Activated CD8-positive, alpha-beta memory T cell treated with anti-CD3 and anti-CD28 coated beads, Interleukin-2, amount 50 U/mL, for 4 hours (primary cell): ENCODE measurements around the gene LTBP1.
"Not testable (repeated sequence)": the region's sequence is repeated elsewhere in the genome, so short reads cannot be mapped to it uniquely, and the experiment has no call there.

Experiments used
- DNase-seq: peaks from one replicate; pipeline ENCODE4 v3.0.0-alpha.2; 2020

LTBP1 gene

DNA sequence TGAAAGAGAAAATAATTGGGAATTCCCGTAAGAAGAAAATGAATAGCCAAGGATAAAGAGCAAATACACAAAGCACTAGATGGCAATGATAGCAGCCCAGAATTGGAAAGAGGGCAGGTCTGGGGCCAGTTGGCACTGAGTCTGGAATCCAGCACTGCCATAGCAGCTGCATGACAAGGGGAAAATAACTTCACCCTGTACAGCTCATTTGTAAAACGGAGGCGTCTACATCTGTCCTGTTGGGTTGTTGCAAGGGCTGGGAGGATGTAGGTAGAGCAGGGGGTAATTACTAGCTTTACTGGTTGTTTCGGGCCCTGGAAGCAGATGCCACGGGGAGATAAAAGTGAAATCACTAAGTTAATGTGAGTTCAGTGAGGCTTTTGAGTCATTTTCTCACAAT is 419.7 kb downstream of the LTBP1 start:
- DNase-seq, result no peak

DNA sequence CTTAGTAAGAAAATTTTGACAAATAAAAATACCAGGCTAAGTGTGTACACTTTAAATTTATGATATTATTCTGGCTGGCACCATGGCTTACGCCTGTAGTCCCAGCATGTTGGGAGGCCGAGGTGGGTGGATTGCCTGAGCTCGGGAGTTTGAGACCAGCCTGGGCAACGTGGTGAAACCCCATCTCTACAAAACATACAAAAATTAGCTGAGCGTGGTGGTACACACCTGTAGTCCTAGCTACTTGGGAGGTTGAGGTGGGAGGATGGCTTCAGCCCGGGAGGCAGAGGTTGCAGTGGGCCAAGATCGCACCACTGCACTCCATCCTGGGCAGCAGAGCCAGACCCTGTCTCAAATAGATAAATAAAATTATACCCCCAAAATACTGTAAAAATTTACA is 421.8 kb downstream of the LTBP1 start:
- DNase-seq, result not testable (repeated sequence)

- no peak for DNase-seq
Measured at GRCh38 chr2:33369191-33369590, 422.4 kb downstream of the LTBP1 start.

DNA sequence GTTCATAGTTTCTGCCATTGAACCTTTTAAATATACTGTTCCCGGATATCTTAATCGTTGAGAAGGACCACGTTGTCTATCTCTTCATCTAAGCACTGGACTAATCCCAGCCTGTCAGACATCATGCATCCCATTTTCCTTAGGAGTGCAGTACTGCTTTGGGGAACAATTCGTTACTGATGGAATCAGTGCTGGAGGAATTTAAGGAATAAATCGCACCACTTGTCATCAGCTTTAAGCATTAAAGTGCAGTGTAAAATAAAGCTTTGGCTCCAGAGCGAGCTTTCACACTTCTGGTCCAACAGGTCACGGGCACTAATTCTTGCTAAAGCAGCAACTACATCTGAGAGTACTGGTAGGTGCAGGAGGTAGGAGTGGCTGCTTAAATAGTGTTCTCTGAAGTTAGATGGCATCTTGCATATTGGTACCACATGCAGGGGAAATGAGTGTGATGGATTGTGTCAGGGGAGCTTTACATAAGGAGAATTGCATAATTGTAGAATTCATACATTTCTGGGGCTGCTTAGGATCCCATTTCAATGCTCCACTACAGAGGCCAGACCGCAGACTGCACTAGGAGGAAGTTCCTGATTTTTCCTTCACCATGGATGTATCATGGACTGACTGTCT is 424.0 kb downstream of the LTBP1 start:
- no peak for DNase-seq

DNA sequence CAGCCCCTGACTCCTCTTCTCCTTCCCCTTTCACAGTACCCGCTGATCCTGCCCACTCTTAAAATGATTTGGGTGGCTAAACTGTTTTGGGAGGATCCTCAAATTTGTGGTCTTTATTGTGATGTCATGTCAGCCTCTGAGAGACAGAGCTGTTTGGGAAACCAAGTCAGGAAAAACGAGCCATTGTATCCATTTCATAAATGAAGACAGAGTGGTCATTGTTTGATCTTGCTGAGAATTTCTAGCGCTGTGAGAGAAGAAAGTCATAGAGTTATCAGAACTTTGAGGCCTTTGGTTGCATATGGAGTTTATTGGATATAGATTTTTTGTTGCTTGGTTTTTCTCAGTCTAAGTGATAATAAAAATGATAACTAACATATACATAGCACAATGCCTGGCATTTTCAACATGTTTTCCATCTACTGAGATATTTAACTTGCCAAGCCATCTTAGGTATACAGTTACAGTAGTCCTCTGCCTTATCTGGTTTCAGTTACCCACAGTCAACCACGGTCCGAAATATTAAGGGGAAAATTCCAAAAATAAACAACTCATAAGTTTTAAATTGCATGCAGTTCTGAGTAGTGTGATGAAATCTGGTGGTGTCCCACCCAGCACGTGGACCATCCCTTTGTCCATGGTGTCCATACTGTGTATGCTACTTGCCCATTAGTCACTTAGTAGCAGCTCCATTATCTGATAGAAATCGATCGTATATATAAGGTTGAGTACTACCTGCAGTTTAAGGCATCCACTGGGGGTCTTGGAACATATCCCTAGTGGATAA is 424.7 kb downstream of the LTBP1 start:
- no peak for DNase-seq

DNA sequence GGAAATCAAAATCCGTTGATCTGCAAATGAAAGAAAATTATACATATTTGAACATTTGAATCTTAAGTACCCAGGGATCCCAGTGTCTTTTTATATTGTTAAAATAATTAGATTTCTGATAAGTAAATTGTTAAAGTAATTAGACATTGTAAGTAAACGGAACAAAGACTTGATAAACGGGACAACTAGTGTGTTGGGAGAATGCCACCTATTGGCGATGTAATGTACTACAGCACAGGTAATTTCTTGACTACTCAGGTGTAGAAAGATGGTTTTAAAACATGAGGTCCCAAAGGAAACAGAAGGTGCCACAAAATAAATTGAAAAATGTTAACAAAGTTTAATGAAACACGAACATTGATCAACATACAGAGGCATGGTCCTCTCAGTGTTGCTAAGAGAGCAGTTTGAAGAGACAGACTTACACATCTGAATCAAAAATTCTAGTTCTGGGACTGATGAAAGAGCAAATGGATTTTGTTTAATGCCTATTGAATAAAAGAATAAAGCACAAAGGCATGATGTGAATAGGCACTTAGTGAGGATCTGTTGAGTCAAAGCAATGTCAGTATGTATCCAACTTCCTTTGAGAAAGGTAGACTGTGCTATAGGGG is 426.3 kb downstream of the LTBP1 start:
- no peak for DNase-seq

DNA sequence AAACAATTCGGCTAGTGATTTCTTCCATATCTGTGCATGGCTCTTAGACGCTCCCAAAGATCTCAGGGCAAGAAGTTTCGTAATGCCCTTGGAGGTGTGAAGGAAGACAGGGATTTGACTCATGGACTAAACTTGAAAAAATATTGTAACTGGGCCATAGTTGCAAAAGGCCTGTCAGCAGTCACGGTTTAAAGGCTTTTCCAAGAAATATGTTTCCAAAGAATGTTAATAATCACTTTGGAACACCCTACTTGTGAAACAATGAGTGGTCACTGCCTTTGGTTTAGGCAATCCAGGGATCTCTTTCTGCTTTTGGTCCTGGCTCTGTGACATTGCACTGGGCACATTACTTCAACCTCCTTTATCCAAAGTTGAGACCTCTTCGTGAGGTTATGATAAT is 427.2 kb downstream of the LTBP1 start:
- no peak for DNase-seq

GRCh38 chr2:33375054-33375453 is 428.3 kb downstream of the LTBP1 start:
- no peak for DNase-seq

GRCh38 chr2:33377048-33377447 is 430.3 kb downstream of the LTBP1 start:
- DNase-seq, result no peak

DNA sequence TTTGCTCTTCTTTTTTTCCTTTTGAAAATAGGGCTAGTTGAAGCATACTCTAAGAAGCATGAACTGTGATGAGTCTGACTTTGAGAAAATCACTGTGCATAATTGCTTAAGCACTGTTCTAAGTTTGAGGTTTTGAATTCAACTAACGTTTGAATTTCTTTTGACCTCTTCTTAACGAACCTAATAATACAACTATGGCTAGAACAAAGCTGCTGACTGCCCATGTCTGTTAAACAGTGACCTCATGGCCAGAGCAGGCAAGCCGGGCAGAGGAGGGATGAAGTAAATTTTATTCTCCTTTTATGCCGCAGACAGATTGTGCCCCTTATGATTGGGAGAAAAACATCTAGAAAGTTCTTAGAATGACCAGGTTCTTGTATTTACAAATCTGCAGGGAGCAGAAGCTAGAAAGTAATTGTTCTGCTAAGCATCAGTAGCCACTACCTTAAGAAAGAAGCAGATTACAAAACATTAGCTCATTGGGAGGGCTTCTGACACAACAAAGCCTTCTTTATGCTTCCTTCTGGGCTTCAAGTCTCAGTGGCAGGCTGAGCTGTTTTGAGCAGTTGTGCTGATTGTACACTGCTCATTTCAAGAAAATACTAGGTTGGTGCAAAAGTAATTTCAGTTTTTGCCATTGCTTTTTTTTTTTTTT is 431.9 kb downstream of the LTBP1 start:
- no peak for DNase-seq

DNA sequence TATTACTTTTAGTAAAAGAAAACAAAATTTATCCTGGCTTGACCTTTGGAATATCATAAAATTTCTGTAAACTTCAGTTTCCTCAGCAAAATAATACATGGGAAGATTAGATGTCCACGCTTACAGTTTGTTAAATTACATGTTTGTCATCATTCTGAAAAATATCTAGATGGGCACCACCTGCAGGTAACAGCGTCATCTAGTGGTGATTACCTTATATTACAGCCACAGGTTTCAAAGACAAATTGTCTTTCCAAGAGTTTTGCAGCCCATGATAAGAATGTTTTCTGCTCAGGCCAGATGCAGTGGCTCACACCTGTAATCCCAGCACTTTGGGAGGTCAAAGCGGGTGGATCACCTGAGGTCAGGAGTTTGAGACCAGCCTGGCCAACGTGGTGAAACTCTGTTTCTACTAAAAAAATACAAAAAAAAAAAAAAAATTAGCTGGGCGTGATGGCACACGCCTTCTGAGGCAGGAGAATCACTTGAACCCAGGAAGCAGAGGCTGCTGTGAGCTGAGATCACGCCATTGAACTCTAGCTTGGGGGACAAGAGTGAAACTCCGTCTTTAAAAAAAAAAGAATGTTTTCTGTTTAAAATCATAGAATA is 433.4 kb downstream of the LTBP1 start:
- no peak for DNase-seq

- no peak for DNase-seq
Measured at GRCh38 chr2:33380719-33381118, 434.0 kb downstream of the LTBP1 start.

GRCh38 chr2:33381301-33381858 is 434.6 kb downstream of the LTBP1 start:
- no peak for DNase-seq

- DNase-seq, result no peak
Measured at GRCh38 chr2:33383855-33384598, 437.3 kb downstream of the LTBP1 start.

GRCh38 chr2:33384599-33384961 is 437.8 kb downstream of the LTBP1 start:
- DNase-seq, result no peak

GRCh38 chr2:33388996-33389395 is 442.2 kb downstream of the LTBP1 start:
- no peak for DNase-seq

DNA sequence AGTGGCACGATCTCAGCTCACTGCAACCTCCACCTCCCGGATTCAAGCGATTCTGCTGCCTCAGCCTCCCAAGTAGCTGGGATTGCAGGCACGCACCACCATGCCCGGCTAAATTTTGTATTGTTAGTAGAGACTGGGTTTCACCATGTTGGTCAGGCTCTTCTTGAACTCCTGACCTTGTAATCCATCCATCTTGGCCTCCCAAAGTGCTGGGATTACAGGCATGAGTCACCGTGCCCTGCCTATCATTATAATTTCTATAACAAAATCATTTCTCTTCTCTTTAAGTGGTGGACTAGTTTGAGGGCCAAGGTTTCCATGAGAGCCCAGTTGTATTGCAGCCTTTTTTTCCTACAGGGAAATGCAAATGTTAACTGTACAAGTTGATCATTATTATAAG is 442.9 kb downstream of the LTBP1 start:
- DNase-seq, result not testable (repeated sequence)

DNA sequence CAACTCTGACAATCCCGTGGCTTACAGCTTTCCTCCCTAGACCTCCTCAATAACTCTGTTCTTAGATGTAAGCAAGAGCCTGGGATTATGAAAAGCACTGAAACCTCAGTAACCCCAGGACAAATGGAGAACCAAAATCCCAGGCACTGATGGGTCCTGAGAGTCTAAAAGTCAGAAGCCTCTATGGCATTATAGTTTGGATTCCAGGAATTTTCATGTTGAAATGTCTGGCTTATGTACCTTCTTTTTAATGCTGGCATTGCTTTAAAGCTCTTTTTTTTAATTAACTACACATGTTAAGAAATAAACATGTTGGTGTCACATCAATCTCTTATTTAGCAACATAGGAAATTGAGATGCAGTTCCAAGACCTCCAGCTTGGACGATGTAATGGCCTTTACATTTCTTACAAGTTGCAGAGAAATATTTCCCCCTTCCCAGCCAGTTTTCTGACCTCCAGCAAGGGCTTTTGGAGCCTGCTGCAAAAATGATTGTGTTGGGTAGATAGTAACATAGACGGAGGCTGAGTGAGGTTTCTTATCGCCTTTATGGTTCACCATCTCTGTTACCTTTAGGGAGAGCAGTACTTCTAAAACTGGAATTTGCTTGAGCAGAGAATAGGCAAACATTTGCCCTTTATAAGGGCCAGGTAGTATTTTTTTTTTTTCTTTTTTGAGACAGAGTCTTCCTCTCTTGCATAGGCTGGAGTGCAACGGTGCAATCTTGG is 444.9 kb downstream of the LTBP1 start:
- DNase-seq, result no peak

DNA sequence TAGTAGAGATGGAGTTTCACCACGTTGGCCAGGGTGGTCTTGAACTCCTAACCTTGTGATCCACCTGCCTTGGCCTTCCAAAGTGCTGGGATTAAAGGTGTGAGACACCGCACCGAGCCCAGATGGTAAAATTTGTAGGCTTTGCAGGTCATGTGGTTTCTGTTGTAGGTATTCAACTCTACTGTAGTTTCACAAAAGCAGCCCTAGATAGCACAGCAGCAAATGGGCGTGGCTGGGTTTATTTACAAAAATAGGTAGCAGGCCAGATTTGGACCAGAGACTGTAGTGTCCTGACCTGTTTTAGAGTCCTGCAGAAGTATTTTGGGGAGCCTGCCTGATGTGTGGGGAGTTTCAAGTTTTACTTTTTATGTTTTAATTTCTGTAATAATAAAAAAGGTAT is 445.6 kb downstream of the LTBP1 start:
- DNase-seq, result no peak

DNA sequence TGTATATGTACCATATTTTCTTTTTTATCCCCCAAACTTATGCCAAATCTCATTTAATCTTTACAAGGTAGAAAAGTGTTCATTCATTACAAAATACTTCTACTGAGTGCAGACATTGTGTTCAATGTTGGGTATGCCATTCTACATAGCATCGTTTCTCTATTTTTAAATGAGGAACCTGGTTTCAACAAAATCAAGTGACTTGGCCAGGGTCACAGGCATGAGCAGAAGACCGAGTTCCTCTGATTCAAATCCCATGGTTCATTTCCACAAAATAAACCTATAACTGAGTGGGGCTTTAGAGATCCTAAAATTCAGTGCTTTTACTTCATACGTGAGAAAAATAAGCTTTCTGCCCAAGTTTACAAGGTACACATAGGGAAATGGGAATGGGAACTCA is 448.3 kb downstream of the LTBP1 start:
- no peak for DNase-seq

- peak; percentile 27 for DNase-seq
Measured at GRCh38 chr2:33395655-33396249, 449.0 kb downstream of the LTBP1 start.
